HUES48 (cell line): ENCODE measurements around the gene MYL10.

Source experiments
- H3K27ac ChIP-seq: one replicate; pipeline ENCODE4 v1.7.0; 2013; ENCODE audit warnings: low read depth, low read length, inconsistent platforms
- H3K27me3 ChIP-seq: 2 replicates; pipeline ENCODE4 v1.6.1; 2013; ENCODE audit warnings: mild to moderate bottlenecking, low read length; ENCODE audit not compliant: control insufficient read depth, insufficient read depth
- H3K36me3 ChIP-seq: 2 replicates; pipeline ENCODE4 v1.6.1; 2013; ENCODE audit warnings: low read length; ENCODE audit not compliant: control insufficient read depth, insufficient read depth
- H3K4me1 ChIP-seq: 2 replicates; pipeline ENCODE4 v1.6.1; 2013; ENCODE audit warnings: mild to moderate bottlenecking, low read length; ENCODE audit not compliant: control insufficient read depth, insufficient read depth
- H3K4me3 ChIP-seq: 2 replicates; pipeline ENCODE4 v1.5.1; 2013; ENCODE audit warnings: mild to moderate bottlenecking, low read depth, low read length
- H3K9ac ChIP-seq: 2 replicates; pipeline ENCODE4 v1.6.1; 2013; ENCODE audit warnings: mild to moderate bottlenecking, low read depth, low read length, moderate library complexity
- H3K9me3 ChIP-seq: 2 replicates; pipeline ENCODE4 v1.6.1; 2013; ENCODE audit warnings: low read length; ENCODE audit not compliant: control insufficient read depth, insufficient read depth

Gene MYL10

DNA sequence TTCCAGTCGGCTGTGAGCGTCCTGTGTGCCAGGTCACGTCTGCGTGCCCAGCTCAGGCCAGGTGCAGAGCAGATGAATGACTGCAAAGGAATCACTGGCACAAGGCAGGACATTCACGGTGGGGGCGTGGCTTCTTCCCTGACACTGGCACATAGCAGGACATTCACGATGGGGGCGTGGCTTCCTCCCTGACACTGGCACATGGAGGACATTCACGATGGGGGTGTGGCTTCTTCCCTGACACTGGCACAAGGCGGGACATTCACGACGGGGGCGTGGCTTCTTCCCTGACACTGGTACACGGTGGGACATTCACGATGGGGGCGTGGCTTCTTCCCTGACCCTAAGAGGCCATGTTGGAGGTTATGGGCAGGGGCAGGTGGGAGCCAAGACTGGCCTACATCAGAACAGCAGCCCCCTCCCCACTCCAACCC, 64.3 kb downstream of the MYL10 start:
- Histone ChIP-seq H3K4me1 (peaks cover 6% of the 10 kb centered on the region), H3K9ac (no peak overlapping the region), H3K27me3 (no peaks in the 10 kb centered on the region), H3K27ac (no peak overlapping the region), H3K9me3 (no peaks in the 10 kb centered on the region), H3K36me3 (no peaks in the 10 kb centered on the region), H3K4me3 (no peak overlapping the region)

DNA sequence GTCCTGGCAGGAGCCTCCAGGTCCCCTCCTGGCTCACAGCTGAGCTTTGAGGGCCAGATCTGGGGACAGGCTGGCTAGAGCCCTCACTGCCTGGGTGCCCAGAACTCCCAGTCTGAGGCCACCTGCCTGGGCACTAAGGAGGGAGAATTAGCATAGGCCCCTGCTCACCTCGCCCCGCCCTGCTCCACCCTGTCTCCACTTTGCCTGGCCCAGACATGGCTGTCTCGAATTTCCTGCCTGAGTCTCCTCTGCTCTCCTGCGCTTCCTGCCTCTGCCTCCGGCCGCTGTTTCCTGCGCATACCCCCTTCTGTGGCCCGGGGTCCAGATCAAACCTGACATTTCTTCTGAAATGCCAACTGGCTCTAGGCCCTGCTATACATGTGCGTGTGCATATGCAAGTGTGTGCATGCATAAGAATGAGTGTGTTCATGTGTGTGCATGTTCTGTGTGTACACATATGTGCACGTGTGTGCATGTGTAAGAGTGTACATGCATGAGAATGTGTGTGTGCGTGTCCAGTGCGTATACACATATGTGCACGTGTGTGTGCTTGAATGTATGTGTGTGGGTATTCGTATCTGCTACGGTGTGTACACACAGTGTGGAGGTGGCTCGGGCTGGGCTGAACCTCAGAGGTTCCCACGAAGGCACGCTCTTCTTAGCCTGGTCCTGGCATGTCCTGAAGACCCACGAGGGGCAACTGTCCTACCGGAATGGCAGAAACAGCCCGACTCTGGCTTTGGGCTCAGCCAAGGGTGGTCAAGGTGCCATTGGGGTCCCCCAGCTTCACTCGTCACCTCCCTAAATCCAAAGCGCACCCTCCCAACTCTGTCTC, 64.9 kb downstream of the MYL10 start:
- Histone ChIP-seq H3K27me3 (no peaks in the 10 kb centered on the region), H3K4me3 (no peak overlapping the region), H3K36me3 (no peaks in the 10 kb centered on the region), H3K9ac (no peak overlapping the region), H3K27ac (no peak overlapping the region), H3K4me1 (peaks cover 6% of the 10 kb centered on the region), H3K9me3 (no peaks in the 10 kb centered on the region)
